Activated CD4-positive, alpha-beta memory T cell treated with anti-CD3 and anti-CD28 coated beads, Interleukin-2, amount 10 ng/mL, durations not matched to agents 7 days and 5 days (primary cell): ENCODE data around the gene ILDR2. TPM values are rescaled to one million over a fixed set of nuclear protein-coding genes. Genes with fewer than 3 reads are reported as not detected.

Experiments used
- CTCF ChIA-PET: fragments of 350-600 bp; sonication (Branson Sonifier 250); formaldehyde crosslinking; loops from one replicate; lab custom pipeline; 2021; ENCODE audit warnings: antibody characterized with exemption, inconsistent platforms; lab: Charles Lee
- POLR2A ChIA-PET: fragments of 350-600 bp; sonication (Branson Sonifier 250); formaldehyde crosslinking; loops from one replicate; lab custom pipeline; 2021; ENCODE audit warnings: antibody characterized with exemption; lab: Charles Lee
- DNase-seq: peaks from one replicate; pipeline ENCODE4 v3.0.0-alpha.2; 2020
- H3K27ac Mint-ChIP-seq: one replicate; pipeline ENCODE4 v1.8.0; 2021; ENCODE audit warnings: mild to moderate bottlenecking, mixed read lengths
- H3K27me3 Mint-ChIP-seq: one replicate; pipeline ENCODE4 v1.8.0; 2021; ENCODE audit warnings: mixed read lengths
- H3K36me3 Mint-ChIP-seq: one replicate; pipeline ENCODE4 v1.8.0; 2021; ENCODE audit warnings: low read depth, mixed read lengths
- H3K4me1 Mint-ChIP-seq: one replicate; pipeline ENCODE4 v1.8.0; 2021; ENCODE audit warnings: mixed read lengths
- H3K4me3 Mint-ChIP-seq: one replicate; pipeline ENCODE4 v1.8.0; 2021; ENCODE audit warnings: mild to moderate bottlenecking, mixed read lengths
- H3K9me3 Mint-ChIP-seq: one replicate; pipeline ENCODE4 v1.8.0; 2021; ENCODE audit warnings: mixed read lengths
- total RNA-seq, 2 experiments: library from RNA; stranded (reverse); gene quantifications; one replicate each; pipeline ENCODE4 v1.2.3, GENCODE V29; 2021

ILDR2 gene
- total RNA-seq, 2 experiments from 2014 or later: 9.3 to 9.8 TPM

DNA sequence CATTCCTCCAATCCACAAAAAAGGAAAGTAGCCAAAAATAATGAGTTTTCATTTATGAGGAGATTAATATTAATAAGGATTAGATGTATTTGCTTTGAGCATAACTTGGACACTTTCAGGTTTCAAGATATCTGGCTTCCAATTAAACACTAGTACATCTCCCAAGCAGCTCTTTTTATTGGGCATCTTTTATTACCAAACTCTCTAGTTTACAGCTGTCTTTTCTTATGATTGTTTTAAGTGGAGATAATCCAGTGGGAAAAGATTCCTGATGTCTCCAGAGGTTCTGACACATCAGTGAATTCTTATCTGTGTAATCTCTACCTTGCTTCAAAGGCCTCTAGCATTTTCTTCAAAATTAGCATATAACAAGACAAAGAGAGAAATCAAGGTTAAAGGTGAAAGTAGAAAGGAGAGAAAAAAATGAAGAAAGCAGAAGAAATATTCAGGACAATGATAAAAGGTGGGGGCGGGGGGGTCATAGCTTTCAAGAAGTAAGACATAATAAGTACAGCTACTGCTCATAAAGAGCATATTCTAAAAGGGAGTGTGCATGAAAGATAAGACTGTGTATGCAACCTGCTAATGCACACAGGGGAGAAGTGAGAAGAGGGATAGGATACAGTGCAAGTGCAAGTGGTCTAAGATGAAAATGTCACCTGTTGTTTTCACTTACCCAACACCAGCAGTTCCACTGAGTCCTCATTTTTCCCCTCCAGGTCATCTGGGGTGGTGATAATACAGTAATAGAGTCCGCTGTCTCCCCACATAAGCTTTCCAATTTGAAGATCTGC, 19.1 kb downstream of the ILDR2 start:
- ChIA-PET POLR2A (no interaction called here), CTCF (no interaction called here)
- no peaks in the 10 kb centered on the region for H3K9me3 Mint-ChIP-seq
- H3K27ac Mint-ChIP-seq: no peak overlapping the region
- peaks cover 7% of the 10 kb centered on the region for H3K36me3 Mint-ChIP-seq
- no peak for DNase-seq
- peaks cover 14% of the 10 kb centered on the region for H3K4me1 Mint-ChIP-seq
- no peak overlapping the region for H3K4me3 Mint-ChIP-seq
- peaks cover 7% of the 10 kb centered on the region for H3K27me3 Mint-ChIP-seq

DNA sequence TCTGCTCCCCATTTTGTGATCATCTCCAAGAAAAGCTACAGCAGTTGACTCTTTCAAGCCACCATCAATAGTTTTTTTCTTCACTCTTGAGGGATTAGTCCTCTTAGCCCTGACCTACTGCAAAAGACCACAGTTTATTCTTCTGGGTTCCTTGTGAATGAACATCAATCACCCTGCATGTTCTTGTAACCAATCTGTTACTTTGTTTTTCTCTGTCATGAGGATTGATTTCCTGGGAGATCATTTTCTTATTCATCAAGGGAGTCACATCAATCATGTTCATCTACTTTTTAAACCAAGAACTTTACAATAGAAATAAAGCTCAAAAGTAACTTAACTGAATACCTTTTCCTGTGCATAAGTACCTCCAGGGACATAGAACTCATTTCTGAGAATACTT, 21.8 kb downstream of the ILDR2 start:
- CTCF ChIA-PET: no interaction called here
- no peaks in the 10 kb centered on the region for H3K9me3 Mint-ChIP-seq
- H3K36me3 Mint-ChIP-seq: peaks cover 7% of the 10 kb centered on the region
- H3K27me3 Mint-ChIP-seq: peaks cover 4% of the 10 kb centered on the region
- no peak for DNase-seq
- H3K27ac Mint-ChIP-seq: no peak overlapping the region
- POLR2A ChIA-PET: no interaction called here
- no peak overlapping the region for H3K4me3 Mint-ChIP-seq
- peaks cover 14% of the 10 kb centered on the region for H3K4me1 Mint-ChIP-seq

DNA sequence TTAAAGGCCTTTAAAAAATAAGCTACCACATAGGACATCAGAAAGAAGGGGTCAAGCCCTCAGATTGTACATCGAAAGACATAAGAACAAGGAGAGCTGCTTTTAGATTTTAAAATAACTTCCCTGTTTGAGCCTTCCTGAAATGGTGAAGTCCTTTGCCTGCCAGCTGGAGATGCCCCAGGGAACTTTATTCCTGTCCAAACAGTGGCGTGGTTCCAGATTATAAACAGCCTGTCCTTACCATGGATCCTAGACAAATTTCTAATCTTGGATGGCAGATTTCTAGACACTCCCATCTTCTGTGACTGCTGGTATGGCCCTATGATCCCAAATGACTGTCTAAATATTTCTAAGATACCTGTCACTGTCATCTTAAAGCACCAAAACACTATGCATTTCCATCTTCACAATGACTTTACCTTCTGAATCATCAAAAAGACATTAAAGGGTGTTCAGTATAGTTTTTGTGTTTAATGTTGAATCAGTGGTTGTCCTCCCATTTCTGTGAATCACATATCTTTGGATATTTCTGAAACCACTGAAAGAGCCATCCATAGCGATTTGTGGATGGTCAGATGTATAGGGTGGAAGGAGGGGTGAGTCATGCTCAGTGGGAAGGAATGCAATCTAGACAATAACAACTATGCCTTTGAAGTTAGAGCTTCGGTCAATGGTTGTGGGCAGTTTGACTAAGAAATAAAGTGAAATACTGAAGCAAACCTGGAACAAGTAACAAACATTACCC, 23.2 kb downstream of the ILDR2 start:
- Mint-ChIP-seq H3K4me3 (no peak overlapping the region), H3K9me3 (no peaks in the 10 kb centered on the region), H3K4me1 (peaks cover 18% of the 10 kb centered on the region), H3K36me3 (peaks cover 7% of the 10 kb centered on the region), H3K27me3 (peaks cover 15% of the 10 kb centered on the region), H3K27ac (no peak overlapping the region)
- CTCF ChIA-PET: interaction anchor here (0.5 to 1.1 kb wide), 2 partner anchors 588 to 1234 kb away, joined by 3 read pairs; no protein-coding TSS in a partner anchor
- POLR2A ChIA-PET: no interaction called here
- no peak for DNase-seq

DNA sequence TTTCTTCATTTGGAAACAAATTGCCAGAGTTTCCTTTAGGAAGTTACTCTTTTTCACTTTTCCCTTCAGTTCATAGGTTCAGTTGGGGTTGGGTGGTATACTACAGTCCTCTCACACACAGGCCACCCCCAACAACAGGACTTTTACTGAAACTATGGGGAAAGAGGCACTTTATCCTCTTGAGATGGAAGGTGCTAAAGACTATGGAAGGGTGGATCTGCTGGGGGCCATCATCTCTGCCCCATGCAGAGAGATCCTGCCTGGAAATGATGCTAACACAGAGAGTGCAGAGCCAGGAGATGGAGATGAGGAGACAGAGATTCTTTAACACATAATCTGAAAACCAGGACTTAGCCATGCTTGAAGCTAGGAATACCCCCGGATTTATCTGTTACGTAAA, 24.3 kb downstream of the ILDR2 start:
- ChIA-PET CTCF (no interaction called here), POLR2A (no interaction called here)
- H3K27me3 Mint-ChIP-seq: peaks cover 24% of the 10 kb centered on the region
- no peak overlapping the region for H3K4me3 Mint-ChIP-seq
- H3K27ac Mint-ChIP-seq: no peak overlapping the region
- DNase-seq: no peak
- H3K36me3 Mint-ChIP-seq: peaks cover 7% of the 10 kb centered on the region
- peaks cover 19% of the 10 kb centered on the region for H3K4me1 Mint-ChIP-seq
- H3K9me3 Mint-ChIP-seq: no peaks in the 10 kb centered on the region

DNA sequence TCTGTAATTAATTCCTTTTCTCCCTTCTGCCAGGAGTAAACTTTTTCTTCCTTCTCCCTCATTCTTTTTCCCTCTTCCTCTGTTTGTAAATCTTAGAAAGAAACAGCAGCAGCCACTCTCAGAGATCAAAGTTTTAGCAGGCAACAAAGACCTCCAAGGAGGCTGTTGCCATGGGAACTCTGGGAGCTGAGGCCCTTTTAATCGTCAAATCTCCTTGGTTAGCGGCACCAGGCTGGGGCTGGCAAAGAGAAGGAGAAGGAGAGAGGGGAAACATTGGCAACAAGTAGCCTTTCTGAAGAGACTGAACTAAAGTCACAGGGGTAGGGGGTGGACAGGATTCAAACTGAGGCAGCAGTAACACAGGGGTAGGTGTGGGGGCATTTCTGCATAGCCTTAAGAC, 25.2 kb downstream of the ILDR2 start:
- no peak overlapping the region for H3K27ac Mint-ChIP-seq
- POLR2A ChIA-PET: no interaction called here
- peaks cover 7% of the 10 kb centered on the region for H3K36me3 Mint-ChIP-seq
- no peak overlapping the region for H3K4me3 Mint-ChIP-seq
- H3K27me3 Mint-ChIP-seq: peaks cover 26% of the 10 kb centered on the region
- H3K9me3 Mint-ChIP-seq: no peaks in the 10 kb centered on the region
- no peak for DNase-seq
- H3K4me1 Mint-ChIP-seq: peaks cover 26% of the 10 kb centered on the region
- CTCF ChIA-PET: no interaction called here

DNA sequence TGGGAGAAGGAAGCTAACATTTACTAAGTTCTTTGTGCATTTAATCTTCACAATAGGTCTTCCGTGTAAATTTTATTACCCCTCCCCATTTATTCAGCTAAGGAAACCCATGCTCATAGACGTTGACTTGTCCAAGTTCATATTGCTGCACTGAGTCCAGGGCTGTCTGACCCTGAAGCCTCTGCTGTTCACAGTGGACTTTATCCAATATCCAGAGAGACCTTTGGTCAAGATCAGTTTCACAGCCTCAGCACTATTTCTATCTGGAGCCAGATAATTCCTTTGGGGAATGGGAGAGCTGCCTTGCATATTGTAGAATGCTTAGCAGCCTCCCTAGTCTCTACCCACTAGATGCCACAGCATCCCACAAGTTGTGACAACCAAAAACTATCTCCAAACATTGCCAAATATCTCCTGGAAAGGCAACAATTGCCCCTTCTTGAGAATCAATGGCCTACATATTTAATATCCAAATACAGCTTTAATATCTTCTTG, 26.4 kb downstream of the ILDR2 start:
- no peak for DNase-seq
- POLR2A ChIA-PET: no interaction called here

DNA sequence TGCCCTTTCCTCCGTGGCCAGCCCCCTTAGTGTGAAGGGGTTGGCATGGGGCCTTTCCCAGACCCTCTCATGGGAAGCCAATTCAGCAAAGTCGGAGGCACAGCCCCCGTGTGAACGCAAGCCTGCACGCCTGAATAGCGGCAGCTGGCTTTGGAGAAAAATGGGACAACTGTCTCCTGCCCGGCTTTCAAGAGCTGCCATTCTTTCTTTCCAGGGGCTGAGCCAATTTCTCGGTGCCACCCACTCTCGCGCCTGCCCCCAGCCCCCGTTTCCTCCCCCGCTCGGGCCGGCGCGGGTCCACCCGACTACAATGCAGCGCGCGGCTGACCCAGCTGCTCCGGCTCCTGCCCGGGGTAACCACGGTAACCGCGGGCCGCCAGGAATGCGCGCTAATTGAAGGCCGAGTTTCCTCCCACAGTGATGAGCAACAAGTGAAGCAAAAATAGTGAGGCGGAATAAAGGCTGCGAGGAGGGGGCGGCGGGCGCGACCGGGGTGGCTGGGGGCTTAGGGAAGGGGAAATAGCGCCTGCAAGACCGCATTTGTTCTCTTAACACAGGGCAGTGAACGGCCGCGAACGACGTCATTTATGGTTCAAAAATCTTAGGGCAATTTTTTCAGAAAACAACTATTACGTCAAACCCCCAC, 27.8 kb downstream of the ILDR2 start:
- no peak overlapping the region for H3K4me3 Mint-ChIP-seq
- no peaks in the 10 kb centered on the region for H3K36me3 Mint-ChIP-seq
- H3K4me1 Mint-ChIP-seq: peaks cover 29% of the 10 kb centered on the region
- ChIA-PET POLR2A (no interaction called here), CTCF (no interaction called here)
- H3K27ac Mint-ChIP-seq: no peak overlapping the region
- H3K9me3 Mint-ChIP-seq: no peaks in the 10 kb centered on the region
- peaks cover 28% of the 10 kb centered on the region for H3K27me3 Mint-ChIP-seq
- DNase-seq: no peak

More for the DNA sequence above, 26.4 kb downstream of the ILDR2 start:
- Mint-ChIP-seq H3K4me3 (no peak overlapping the region), H3K36me3 (peaks cover 3% of the 10 kb centered on the region), H3K27me3 (peaks cover 28% of the 10 kb centered on the region), H3K4me1 (peaks cover 38% of the 10 kb centered on the region), H3K27ac (no peak overlapping the region), H3K9me3 (no peaks in the 10 kb centered on the region)
- CTCF ChIA-PET: no interaction called here

DNA sequence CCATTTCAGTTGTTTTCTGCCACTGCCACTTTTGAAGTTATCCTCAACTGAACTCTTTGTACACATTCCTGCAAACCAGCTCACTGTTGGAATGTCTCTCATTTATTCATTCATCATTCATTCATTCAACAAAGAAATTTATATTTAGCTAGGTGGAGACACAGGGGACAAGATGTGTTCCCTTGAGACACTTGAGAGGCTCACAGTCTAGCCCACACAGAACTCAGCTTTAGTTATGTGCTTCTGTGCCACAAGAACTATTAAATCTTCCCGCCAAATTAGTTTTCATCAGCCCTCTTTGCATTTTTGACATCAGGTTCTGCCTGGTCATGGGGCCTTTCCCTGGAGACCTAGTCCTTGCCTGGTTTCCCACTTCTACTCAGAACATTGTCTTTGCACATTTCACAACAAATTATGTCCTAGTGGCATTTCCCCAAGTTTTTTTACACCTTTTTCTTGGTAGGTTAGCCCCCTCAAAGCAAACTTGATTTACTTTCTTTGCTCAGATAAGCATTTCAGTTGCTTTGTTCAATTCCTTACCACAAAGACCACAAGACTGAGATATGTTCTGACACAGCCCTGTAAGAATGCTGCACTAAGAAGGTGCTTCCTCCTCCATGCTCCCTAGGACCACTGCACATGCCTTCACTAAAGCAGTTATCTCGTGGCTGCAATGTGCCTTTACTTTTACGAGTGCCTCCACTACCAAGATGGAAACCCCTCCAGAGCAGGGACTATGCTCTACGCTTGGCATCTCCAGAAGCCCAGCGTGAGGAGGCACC, 31.0 kb downstream of the ILDR2 start:
- H3K9me3 Mint-ChIP-seq: no peaks in the 10 kb centered on the region
- no peaks in the 10 kb centered on the region for H3K36me3 Mint-ChIP-seq
- no peak for DNase-seq
- H3K27ac Mint-ChIP-seq: no peak overlapping the region
- ChIA-PET POLR2A (no interaction called here), CTCF (no interaction called here)
- no peak overlapping the region for H3K4me3 Mint-ChIP-seq
- peaks cover 28% of the 10 kb centered on the region for H3K27me3 Mint-ChIP-seq
- peaks cover 26% of the 10 kb centered on the region for H3K4me1 Mint-ChIP-seq

DNA sequence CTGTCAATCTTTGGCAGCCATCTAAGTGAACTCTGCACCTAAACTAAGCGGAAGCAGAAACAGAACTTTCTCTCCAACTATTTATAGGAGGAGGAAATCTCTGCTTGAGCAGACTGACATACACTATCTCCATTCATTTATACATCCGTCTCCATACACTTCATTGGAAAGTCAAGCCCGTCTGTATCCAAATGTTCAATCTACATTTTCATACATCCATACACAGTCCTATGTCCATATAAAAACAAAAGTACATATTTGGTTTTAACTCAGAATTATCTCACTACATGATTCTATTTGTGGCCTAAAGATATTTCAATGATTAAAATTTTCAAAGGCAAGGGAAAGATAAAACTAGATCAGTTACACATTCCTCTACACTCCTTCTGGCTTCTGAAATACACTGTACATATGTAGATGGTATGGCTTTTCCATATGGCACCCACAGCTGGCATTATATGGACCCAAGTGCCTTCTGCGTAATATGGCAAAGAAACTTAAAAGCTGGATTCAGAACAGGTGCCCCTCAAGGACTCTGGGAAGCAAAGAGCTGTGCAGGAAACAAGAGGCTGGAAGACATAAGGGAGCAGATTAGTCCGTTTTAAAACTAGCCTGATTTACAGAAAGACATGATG, 35.5 kb downstream of the ILDR2 start:
- CTCF ChIA-PET: no interaction called here
- H3K9me3 Mint-ChIP-seq: no peaks in the 10 kb centered on the region
- H3K27me3 Mint-ChIP-seq: no peaks in the 10 kb centered on the region
- H3K4me3 Mint-ChIP-seq: no peak overlapping the region
- H3K36me3 Mint-ChIP-seq: no peaks in the 10 kb centered on the region
- POLR2A ChIA-PET: no interaction called here
- no peak overlapping the region for H3K27ac Mint-ChIP-seq
- peaks cover 12% of the 10 kb centered on the region for H3K4me1 Mint-ChIP-seq
- DNase-seq: no peak

DNA sequence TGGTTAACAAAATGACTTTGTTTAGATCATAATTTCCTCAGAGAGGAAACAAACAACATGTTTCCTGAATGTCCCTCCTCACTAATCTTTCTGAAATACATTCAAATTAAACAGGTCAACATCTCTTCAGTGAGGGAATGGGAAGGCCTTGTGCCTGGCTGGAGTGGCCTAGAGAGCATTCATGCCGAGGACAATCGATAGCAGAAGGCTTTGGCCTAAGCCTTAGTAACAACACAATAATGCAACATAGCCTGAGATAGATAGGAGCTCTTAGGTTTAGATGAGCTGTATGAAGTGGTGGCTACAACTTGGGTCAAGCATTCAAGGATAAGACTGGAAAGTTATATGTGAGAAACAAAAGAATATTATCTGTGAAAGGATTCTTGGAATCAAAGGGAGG, 37.4 kb downstream of the ILDR2 start:
- Mint-ChIP-seq H3K27me3 (no peaks in the 10 kb centered on the region), H3K9me3 (no peaks in the 10 kb centered on the region), H3K4me1 (peaks cover 1% of the 10 kb centered on the region), H3K4me3 (no peak overlapping the region), H3K27ac (no peak overlapping the region), H3K36me3 (no peaks in the 10 kb centered on the region)
- CTCF ChIA-PET: no interaction called here
- POLR2A ChIA-PET: no interaction called here
- DNase-seq: no peak

DNA sequence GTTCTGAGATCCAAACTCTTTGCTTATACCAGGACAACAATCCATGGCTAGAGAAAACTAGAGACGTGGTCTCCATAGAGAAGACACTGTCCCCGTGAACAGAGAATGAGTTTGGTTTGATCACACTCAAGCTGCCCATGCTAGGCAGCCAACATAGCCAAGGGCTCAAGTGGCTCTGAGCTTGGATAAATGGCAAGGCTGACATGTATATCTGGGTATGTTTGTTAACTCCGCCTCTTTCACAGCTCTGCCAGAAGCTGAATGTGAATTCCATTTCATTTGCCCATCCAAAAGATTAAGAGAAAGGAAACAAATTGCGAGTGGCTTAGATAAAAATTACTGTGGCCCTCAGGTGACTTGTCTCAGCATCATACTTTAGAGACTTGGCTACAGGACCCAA, 38.0 kb downstream of the ILDR2 start:
- no peaks in the 10 kb centered on the region for H3K9me3 Mint-ChIP-seq
- H3K4me3 Mint-ChIP-seq: no peak overlapping the region
- H3K27me3 Mint-ChIP-seq: no peaks in the 10 kb centered on the region
- peaks cover 1% of the 10 kb centered on the region for H3K4me1 Mint-ChIP-seq
- ChIA-PET CTCF (no interaction called here), POLR2A (no interaction called here)
- H3K36me3 Mint-ChIP-seq: no peaks in the 10 kb centered on the region
- H3K27ac Mint-ChIP-seq: no peak overlapping the region
- no peak for DNase-seq

DNA sequence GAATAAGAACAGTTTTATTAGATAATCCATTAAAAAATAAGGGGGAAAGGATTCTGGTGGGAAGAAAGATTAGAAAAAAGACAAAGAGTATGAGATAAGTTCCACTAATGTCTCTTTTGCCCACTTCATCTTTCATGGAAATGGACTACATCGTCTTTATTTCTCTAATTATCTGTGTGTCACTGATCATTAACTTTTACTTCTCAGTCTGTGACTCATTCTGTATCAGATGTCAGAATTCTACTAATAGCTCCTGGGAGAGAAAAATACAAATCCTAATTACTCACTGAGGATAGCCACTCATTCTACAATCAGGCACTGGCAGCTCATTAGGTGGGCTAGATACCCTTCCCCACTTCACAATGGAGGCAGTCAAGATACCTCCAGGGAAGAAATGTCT, 41.7 kb downstream of the ILDR2 start:
- Mint-ChIP-seq H3K27ac (no peak overlapping the region), H3K4me1 (no peaks in the 10 kb centered on the region), H3K9me3 (no peaks in the 10 kb centered on the region), H3K4me3 (no peak overlapping the region), H3K27me3 (peaks cover 9% of the 10 kb centered on the region), H3K36me3 (no peaks in the 10 kb centered on the region)
- ChIA-PET POLR2A (no interaction called here), CTCF (interaction anchor here (0.8 kb wide), 1 partner anchor 9 kb away, joined by 3 read pairs; no protein-coding TSS in a partner anchor)
- no peak for DNase-seq
